SH-SY5Y (cell line): ENCODE data around the gene PAX3.
A peak's percentile ranks its signal among the peaks of the same experiment; 100 is the strongest.

Experiments used
- GATA2 ChIP-seq: IDR thresholded peaks from 2 replicates; pipeline ENCODE4 v1.6.1; 2011; ENCODE audit warnings: mild to moderate bottlenecking, low read depth, low read length
- GATA3 ChIP-seq: IDR thresholded peaks from 2 replicates; pipeline ENCODE4 v1.6.1; 2011; ENCODE audit warnings: low read depth, mild to moderate bottlenecking, low read length, moderate library complexity

The PAX3 gene

DNA sequence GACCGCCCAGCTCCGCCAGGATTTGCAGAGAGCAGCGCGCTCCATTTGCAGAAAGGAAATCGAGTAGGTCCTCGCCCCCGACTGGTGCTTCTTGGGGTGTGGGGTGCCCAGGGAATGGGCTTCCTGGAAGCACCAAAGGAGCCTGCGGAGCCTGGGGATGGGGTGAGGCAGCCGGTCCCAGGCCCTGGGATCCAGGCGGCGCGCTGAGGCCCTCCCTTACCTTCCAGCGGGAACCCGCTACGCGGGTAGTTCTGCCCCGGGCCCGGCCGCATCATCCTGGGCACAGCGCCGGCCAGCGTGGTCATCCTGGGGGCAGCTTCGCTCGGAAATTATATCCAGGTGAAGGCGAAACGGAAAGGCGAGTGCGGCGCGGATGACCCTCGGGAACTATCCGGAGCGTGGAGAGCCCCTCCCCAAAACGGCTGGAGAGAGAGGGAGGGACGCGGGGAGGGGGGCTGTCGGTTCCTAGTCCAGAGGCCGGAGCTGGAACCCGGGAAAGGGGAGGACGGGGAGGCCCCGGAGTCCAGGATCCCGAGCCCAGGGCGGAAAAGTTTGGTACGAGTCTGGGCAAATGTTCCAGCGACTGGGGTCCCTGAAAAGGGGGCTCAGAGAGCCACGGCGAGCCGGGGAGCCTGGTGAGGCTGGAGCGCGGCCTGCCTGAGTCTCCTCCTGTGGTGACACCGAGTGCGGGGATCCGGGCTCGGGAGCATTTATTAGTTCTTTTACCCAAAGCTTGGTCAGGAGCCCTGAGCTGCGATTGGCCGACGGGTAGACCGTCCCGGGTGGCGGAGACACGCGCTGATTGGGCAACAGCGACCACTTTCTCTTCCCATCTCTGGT is at the start of gene PAX3:
TSS of gene PAX3 (minus strand) at position 688 of the 840 bp plus-strand sequence. CDS start at position 305, 383 bp downstream.
- TF ChIP-seq GATA2 (no peak), GATA3 (no peak)

DNA sequence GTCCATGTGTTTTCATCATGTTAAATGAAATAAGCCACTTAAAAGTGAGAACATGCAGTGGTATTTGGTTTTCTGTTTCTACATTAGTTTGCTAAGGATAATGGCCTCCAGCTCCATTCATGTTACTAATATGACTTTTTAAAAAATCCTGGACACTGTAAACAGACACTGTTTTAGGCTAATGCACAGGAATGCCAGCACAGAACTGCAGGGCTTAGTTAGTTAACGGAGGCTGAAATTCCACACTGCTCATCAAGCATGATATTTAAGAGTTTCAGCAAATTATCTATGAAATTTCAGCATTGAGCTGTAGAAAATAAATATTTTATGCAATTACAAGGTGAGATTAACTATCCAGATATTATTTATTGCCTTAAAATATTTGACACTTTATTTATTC is 42.5 kb upstream of the PAX3 start:
- TF ChIP-seq GATA2, result no peak
- TF ChIP-seq GATA3, result no peak

DNA sequence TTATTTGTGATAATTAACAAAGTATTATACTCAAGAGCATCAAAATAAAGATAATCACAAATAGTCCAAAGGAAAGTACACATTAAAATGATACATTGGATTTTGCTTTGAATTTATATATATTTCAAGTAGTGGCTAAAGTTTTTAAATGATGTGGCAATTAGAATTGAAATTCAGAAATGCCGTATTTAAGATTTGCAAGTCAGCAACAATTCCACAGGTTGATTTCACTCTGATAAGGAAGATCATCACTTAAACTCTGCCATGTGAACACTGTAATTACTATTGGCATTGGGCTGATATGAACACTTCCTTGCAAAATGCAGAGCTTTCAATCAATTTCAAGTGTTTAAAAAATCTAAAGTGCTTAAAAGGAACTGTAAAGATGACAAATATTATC is 39.6 kb upstream of the PAX3 start:
- TF ChIP-seq GATA2, result no peak
- TF ChIP-seq GATA3, result no peak

GRCh38 chr2:222336931-222337330 is 38.1 kb upstream of the PAX3 start:
- TF ChIP-seq GATA3 (peak; percentile 74), GATA2 (no peak)

- TF ChIP-seq GATA2 (no peak), GATA3 (no peak)
Measured at GRCh38 chr2:222336442-222336841, 37.6 kb upstream of the PAX3 start.

GRCh38 chr2:222334914-222335313 is 36.1 kb upstream of the PAX3 start:
- TF ChIP-seq GATA2 (no peak), GATA3 (no peak)

DNA sequence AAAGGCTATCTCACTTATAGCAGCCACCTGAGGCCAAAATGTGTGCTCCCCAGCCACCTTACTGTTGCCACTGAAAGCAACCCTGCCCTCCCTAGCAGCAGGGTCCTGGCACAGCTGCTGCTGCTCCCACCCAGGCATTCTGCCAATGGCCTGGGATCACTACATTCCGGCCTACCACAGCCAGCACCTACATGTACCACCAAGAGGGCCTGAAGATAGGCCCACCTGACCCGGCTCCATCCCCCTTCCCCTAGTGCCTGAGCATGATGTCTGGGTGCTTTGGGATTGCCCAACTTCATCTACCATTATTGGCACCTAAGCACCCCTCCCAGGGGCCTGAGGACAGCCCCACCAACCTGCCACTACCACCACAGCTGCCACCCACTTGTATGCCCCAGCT is 34.6 kb upstream of the PAX3 start:
- TF ChIP-seq GATA2 (no peak), GATA3 (no peak)

DNA sequence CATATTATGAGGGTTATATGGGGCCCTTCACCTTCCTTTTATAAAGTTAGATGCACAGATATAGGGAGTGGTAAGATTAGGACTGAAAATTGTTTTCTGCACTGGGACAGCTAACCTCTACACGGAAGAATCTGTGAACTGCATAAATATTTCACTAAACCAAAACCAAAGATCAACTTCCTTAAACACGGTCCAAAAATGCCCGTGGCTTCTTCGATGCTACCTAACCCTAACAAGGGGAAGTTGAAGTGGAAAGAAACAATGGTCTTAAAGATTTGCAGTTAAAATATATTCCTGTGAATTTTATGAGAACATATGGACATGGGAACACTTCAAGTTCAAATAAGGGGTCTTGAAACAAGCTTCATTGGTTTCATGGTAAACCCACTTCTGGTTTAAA is 33.3 kb upstream of the PAX3 start:
- no peak for TF ChIP-seq GATA2
- TF ChIP-seq GATA3, result no peak

DNA sequence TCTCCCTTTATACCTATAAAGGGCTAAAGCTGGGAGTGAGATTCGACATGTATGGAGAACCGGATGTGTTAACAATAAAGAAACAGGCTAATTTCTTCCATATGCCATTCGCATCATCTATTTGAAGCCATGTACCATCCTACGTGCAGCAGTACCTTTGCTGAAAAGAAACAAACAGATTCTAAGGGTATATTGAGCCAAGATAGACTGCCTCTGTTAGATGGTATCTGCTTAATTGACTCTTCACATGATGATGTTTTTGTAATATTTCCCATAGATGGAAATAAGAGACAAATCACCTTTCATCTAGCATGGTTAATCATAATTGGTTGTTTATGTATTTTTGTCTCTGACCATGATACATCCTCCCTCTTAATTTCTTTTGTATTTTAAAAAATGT is 32.1 kb upstream of the PAX3 start:
- TF ChIP-seq GATA3, result peak; percentile 64; the same call in 1 of the 2 replicates
- TF ChIP-seq GATA2, result peak; percentile 19; the same call in 1 of the 2 replicates

- TF ChIP-seq GATA2 (no peak), GATA3 (no peak)
Measured at GRCh38 chr2:222322236-222322635, 23.4 kb upstream of the PAX3 start.

- no peak for TF ChIP-seq GATA2
- TF ChIP-seq GATA3, result no peak
Measured at GRCh38 chr2:222320436-222321395, 21.9 kb upstream of the PAX3 start.

DNA sequence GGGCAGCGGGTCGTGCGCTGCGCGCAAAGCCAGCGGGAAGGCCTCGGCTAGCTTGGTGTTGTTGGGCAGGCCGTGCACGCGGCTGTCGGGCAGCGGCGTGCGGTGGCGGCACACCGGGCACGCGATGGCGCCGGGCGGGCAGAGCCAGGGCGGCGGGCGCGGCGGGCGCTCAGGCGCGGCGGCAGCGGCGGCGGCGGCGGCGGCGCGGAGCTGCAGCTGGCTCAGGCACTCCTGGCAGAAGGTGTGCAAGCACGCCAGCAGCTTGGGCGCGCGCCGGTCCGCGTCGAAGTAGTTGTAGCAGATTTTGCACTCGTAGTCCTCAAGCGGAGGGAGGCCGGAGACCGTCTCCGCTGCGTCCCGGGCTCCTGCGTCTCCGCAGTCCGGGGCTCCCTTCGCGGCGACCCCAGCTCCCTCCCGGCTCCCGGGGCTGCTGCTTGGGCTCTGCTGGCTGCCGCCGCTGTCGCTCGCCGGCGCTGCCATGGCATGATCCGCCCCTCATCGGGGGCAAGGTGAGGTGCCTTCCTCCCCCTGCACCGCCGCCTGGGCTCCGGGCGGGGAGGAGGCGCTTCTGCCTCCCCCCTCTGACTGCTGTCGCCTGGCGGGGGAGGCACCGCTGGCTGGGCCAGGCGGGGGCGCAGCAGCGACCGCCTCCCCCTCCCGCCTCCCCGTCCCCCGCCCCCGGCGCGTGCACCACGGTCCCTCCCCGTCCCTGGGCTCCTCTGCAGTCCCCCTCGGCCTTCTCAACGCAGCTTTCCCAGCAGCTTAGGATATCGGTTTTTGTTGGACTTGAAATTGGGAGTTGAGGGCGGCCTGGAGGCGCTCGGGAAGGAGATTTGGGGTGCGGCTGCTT is 21.0 kb upstream of the PAX3 start:
- TF ChIP-seq GATA2 (no peak), GATA3 (no peak)

- TF ChIP-seq GATA3 (no peak), GATA2 (no peak)
Measured at GRCh38 chr2:222318712-222319585, 20.2 kb upstream of the PAX3 start.
